Left cardiac atrium (tissue), 4 donors: Measurements from ENCODE around the gene WDR37. TPM values are rescaled to one million over a fixed set of nuclear protein-coding genes. Genes with fewer than 3 reads are reported as not detected.

ENCODE experiments used
- ATAC-seq, 2 donors: fragments of 200-7000 bp; cut with Tn5 transposase; one replicate each; pipeline ENCODE4 v1.9.1; 2020; ENCODE audit warnings: mild to moderate bottlenecking in 2 of 2, moderate library complexity in 2 of 2
- DNase-seq: peaks from one replicate; pipeline ENCODE4 v3.0.0-alpha.2; 2020
- intact Hi-C, 2 donors: fragments of 100-400 bp; cut with DNase I; formaldehyde crosslinking; loops; one replicate each; pipeline versions ENCODE4 v1.14.1 to v1.15.1; 2022 to 2023
- total RNA-seq, 2 donors: library from RNA; stranded (reverse); fragmentation: NEBNext Ultra II Directional; extraction: Animal tissue kit (Norgen Biotek cat#: 25700); gene quantifications; one replicate each; pipeline ENCODE4 v1.2.1, GENCODE V29; 2021
- donor health status: DM: no; HTN: yes; CAD: no.
- donor health status: DM: no; HTN: yes; CAD: no; lungs with severe emphysema.
- donor health status: DM: yes; HTN: yes; CAD: no.
- donor health status: Dilated cardiomyopathy.

The WDR37 gene
- total RNA-seq, 2 donors from 2014 or later, result 23.2 to 33.9 TPM

DNA sequence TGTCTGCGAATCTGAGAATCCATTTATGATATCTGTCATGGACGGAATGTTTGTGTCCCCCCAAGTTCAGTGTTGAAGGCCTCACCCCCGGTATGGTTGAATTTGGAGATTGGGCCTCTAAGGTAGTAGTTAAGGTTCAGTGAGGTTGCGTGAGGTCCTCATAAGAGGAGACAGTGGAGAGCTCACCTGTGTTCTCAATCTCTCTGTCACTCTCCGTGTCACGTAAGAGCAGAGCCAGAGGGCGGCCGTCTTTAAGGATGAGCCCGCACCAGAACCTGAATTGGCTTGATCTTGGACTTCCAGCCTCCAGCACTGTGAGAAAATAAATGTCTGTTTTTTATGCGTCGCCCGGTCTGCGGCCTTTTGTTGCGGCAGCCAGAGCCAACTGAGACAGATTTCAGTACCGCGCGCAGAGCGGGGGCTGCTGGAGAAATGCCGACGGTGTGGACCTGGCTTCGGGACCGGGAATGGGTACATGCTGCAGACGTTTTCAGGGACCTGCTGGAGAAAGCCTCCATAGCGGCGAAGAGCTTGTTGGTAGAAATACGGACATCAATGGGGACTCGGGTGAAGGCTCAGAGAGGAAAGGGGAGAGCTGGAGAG is 40.2 kb downstream of the WDR37 start:
- DNase-seq (no peak), ATAC-seq (no peak)
- intact Hi-C loops, result no loop called here

DNA sequence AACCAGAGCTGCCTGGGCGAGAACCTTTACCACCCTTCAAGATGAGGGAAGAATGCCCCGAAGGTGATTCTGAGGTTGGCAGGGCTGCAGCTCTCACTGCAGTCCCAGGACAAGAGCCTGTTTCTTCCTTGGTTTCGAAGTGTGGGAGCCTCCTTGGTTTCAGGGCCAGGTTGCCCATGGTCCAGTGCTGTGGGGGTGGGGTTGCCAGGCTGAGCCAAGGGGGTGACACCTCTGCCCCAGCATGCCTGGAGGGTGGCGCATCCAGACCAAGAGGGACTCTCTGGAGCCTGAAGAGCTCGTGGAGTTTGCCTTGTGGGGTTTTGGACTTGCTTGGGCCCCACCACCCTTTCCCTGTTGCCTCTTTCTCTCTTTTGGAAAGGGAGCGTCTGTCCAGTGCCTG is 41.3 kb downstream of the WDR37 start:
- intact Hi-C loops, result no loop called here
- ATAC-seq, result no peak
- no peak for DNase-seq

DNA sequence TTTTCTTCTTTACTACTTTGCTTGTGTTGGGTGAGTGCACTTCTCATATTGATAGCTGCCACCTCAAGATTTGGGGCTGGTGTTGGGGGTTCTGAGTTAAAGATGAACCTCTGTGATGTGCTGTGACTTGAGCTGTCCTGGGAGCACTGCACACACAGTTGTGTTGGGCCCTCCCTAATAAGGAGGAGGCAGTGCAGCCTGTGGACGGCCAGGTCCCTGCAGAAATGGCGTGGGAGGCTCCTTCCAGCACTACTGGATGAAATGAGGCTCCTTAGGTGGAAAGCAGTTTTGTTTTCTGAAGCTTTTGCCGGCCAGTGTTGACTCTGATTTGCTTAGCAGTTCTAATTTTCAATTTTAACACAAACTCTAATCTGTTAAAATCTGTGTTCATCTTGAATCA is 44.0 kb downstream of the WDR37 start:
- ATAC-seq, result peak in 1 of 2 donors; percentile 27

DNA sequence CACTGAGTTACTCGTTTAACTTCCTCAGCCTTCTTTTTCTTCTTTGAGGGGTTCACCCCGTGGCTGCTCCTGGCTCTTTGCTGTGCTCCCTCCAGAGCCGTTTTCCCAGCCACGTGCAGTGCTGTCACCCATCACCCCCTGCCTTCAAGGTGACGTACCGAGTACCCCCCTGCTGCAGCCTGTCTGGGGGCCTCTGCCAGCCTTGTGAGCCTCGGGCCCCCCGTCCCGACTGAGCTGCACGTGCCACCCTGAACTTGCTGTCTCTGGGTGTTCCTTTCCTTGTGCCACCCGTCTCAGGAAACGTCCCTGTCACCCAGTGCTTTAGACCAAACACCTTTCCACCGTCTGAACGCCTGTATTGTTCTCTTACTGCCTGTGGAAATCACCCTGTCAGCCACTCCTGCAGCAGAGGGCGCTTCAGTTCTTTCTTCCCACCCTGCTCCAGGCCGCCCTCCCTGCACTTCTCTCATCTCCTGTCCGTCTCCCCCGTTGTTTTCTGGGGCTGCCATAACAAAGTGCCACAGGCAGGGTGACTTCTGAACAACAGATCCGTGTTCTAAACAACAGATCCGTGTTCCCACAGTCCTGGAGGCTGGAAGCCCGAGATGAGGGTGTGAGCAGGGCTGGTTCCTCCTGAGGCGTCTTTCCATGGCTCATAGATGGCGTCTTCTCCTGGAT is 44.6 kb downstream of the WDR37 start:
- no peak for ATAC-seq
- intact Hi-C loops, result no loop called here
- DNase-seq, result no peak

More for the DNA sequence above, 44.0 kb downstream of the WDR37 start:
- no peak for DNase-seq
- intact Hi-C loops, result no loop called here

DNA sequence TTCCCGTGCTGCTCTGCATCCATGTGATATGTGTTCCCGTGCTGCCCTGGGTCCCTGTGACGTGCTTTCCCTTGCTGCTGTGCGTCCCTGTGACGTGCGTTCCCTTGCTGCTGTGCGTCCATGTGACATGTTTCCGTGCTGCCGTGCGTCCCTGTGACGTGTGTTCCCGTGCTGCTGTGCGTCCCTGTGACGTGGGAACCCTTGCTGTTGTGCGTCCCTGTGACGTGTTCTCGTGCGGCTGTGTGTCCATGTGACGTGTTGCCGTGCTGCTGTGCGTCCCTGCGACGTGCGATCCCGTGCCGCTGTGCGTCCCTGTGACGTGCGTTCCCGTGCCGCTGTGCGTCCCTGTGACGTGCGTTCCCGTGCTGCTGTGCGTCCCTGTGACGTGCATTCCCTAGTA is 45.8 kb downstream of the WDR37 start:
- no peak for ATAC-seq
- DNase-seq, result no peak
- intact Hi-C loops, result no loop called here

DNA sequence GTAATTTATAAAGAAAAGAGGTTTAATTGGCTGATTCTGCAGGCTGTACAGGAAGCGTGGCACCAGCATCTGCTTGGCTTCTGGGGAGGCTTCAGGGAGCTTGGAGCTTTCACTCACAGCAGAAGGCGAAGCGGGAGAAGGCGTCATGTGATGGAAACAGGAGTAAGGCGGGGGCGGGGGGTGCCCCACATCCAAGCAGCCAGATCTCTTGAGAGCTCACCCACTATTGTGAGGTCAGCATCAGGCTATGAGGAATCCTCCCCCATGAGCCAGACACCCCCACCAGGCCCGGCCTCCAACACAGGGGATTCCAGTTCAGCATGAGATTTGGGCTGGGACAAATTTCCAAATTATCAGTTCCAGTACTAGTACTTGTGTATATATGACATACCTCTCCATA is 46.2 kb downstream of the WDR37 start:
- DNase-seq, result no peak
- intact Hi-C loops, result no loop called here
- no peak for ATAC-seq

DNA sequence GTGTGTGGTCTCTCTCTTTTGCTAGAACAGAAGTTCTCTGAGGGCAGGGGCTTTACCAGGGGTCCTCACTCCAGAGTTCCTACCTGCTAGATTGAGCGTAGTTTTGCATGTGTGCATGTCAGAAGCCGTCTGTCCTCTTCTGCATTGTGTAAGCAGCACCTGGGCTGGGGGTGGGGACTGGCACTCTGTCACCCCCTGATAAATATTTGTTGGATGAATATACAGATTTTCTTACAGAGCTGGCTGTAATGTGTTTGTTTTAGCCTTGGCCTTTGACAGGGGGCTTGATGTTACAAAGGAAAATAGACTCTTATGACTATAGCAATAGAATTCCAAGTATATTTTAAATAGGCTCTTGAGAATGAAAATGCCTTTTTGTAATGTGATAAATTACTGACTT is 46.6 kb downstream of the WDR37 start:
- DNase-seq (no peak), ATAC-seq (no peak)
- intact Hi-C loops, result no loop called here

DNA sequence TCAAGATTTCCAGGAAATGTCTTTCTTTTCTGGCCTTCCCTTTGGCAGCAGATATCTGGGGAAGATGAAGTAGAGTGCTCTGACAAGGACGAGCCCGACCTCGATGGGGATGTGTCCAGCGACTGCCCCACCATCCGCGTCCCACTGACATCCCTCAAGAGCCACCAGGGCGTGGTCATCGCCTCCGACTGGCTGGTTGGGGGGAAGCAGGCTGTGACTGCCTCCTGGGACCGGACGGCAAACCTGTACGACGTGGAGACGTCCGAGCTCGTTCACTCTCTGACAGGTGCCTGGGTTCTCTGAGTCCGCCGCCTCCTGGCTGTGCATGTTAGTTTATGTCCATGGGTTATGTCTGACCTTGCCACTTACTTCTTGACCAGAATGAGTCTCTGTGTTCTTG is 47.4 kb downstream of the WDR37 start:
- DNase-seq, result no peak
- no peak for ATAC-seq
- intact Hi-C loops, result no loop called here

DNA sequence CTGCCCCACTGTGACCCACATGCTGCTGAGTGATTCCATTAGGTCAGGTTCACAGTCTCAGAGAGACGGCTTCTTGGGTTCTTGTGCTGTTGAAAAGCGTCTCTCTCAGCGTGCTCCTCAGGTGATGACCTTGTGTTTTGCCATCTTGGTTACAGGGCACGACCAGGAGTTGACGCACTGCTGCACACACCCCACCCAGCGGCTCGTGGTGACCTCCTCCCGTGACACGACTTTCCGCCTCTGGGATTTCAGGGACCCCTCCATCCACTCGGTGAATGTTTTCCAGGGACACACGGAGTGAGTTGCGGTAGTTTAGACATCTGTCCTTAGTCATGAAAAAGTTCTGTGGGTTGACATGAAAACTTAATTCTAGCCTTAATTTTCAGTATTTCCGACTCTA is 48.8 kb downstream of the WDR37 start:
- intact Hi-C loops, result no loop called here
- ATAC-seq (no peak), DNase-seq (no peak)

DNA sequence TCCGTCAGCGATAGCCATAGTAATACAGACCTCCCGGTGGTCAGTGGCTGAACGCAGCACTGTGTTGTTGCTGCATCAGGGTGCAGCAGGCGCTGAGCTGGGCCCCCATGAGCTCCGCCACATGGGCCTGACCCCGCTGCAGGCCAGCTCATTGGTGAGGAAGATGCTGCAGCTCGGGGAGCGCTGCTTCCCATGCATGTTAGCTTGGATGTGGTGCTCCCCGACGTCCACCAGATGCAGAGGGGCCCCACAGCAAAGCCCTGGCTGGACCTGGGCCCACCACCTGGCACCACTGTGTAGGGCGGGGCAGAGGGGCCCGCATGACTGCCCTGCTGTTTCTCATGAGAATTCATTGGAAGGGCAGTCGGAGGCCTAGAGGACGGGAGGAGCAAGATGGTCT is 50.8 kb downstream of the WDR37 start:
- intact Hi-C loops, result no loop called here
- ATAC-seq (no peak), DNase-seq (no peak)

DNA sequence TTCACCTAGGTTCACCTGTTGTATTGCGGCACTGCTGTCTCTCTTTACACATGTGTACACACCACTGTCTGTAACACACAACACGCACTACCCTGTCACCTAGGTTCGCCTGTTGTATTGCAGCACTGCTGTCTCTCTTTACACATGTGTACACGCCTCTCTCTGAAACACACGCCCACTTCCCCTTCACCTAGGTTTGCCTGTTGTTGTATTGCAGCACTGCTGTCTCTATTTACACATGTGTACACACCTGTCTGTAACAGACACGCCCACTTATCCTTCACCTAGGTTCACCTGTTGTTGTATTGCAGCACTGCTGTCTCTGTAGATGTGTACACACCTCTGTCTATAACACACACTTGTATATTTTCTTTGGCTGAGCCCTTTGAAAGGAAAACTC is 51.5 kb downstream of the WDR37 start:
- intact Hi-C loops, result no loop called here
- no peak for DNase-seq
- ATAC-seq, result no peak

DNA sequence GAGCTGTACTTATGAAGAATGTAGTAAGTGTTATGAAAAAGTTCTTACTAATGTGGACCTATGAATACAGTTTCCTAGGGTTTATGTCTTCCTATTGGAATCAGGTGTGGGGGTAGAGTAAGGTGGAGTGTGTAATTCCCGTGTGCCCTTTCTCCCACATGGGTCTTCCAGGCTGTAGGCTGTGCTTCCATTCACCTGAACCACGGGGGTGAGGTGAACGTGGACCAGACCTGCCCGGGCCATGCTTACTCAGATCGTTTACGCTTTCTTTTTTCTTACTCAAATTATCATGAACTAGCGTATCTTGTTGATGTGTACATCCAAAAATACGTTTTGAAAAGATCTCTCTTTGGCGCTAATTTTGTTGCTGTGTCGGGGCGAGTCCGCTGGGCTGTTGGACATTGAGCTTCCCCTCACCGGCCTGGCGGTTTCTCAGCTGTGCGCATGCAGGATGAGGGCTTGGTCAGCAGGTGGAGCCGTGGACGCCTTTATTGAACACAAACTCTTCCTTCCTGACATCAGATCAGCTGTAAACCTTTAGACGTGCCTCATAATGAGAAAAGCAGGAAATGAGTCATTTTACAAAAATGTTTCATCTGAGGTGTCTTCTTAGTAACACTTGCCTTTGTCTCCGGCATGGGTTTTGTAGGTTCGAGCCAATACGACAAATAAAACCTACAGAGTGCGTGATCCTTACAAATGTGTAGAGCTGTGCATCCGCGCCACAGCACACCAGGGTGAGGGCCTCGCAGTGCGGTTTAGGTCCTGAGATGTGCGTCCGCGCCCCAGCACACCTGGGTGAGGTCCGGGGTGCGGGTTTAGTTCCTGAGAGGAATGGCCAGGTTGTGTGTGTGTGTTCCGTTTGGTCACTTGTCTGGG is 53.8 kb downstream of the WDR37 start:
- intact Hi-C loops, result no loop called here
- ATAC-seq, result peak; percentile 48 to 66
- peak; percentile 56 for DNase-seq

DNA sequence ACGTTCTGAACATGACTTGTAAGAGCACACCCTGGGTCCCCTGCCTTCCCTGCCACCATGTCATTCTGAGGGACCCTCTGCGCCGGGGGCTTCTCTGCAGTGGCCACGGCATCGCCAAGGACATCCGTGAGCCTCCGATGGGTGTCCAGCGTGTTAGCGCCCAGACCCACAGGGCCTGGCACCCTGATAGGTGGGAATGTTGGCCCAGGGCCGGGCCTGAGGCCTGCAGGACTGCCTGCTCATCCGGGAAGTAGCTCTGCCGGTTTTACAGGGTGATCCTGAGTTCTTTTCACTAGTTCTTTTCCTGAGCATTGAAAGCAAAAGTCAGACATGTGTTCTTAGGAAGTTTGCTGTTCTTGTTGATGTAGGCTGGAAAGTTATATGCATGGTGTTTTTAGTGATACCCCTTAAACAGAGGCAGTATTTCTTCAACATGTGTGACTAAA is 54.5 kb downstream of the WDR37 start:
- peak in 1 of 2 donors; percentile 7 for ATAC-seq
- DNase-seq, result no peak
- intact Hi-C loops, result no loop called here

DNA sequence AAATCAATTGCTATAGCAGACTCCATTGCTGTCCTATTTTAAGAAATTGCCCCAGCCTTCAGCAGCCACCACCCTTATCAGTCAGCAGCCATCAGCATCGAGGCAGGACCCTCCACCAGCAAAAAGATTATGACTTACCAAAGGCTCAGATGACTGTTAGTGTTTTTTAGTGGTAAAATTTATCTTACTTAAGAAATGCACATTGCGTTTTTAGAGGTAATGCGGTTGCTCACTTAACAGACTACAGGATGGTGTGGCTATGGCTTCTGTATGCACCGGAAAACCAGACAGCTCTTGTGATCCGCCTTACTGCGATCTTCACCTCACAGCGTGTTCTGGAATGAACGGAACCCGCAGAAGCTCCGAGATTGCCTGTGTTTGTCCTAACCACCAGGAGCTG is 58.1 kb downstream of the WDR37 start:
- intact Hi-C loops, result no loop called here
- DNase-seq (no peak), ATAC-seq (no peak)

DNA sequence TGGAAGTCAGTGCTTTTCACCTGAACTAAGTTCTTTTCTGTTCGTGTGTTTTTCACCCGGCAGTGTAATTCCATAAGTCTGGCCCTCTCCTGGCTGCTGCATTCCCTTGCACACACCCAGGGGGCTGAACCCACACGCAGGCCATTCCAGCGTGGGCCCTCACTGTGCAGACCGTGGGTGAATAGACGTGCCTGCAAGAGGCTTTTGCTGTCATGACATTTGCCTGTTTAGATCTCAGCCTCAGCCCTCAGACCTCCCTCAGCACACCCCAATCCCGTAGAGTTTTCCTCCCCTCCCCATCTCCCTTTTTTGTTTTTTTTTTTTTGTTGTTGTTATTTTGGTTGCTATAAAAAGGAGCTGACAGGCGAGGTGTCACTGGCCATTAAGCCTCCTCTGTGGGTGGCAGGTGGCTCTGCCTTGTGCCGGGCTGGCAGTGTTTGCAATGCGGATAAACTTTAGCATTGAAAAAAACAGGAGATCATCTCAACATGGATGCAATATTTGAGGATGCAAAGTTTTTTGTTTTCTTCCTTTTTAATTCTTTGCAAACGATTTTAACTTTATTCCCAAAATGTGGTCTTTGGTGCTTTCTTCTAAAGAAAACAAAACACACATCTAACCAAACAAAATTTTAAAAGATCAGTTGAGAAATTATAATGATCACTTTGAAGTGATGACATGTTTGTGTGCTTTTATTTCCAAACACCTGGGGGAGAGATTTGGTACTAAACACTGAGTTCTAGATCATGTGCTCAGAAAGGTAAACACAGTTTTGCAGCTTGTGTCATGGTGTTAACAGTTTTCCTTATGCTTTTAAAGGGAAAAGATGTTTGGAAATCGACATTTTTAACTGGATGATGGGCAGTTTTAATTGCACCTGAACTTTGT is 58.8 kb downstream of the WDR37 start:
- intact Hi-C loops, result no loop called here
- ATAC-seq, result peak; percentile 8 to 32
- DNase-seq, result no peak

DNA sequence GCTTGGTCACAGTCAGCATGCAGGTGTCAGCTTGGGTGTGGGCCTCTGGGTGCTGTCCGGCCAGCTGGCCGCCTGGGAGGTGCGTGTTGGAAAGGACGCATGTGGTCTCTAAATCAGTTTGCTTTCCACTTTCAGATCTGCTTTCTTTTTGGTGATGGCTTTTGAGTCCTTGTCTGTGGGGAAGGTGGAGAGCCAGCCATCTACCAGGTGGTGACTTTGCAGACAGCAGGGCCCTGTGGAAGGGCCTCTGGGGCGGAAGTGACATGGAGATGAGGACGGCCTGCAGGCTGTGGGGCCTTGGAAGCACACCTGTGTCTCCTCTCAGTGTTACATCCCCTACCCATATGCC is 59.4 kb downstream of the WDR37 start:
- intact Hi-C loops, result no loop called here
- no peak for DNase-seq
- no peak for ATAC-seq

DNA sequence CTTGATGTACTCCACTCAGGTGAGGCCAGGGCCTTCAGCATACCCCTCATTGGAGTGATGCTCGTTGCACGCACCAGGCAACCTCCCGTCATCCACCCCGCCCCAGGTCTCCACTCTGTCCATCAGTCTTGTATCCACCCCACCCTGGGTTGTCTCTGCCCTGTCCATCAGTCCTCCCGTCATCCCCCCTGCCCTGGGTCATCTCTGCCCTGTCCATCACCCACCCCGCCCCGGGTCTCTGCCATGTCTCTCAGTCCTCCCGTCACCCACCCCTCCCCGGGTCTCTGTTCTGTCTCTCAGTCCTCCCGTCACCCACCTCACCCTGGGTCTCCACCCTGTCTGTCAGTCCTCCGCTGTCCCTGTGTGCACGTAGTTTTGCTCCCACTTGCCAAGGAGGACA is 59.9 kb downstream of the WDR37 start:
- intact Hi-C loops, result no loop called here
- ATAC-seq, result no peak
- DNase-seq, result no peak

DNA sequence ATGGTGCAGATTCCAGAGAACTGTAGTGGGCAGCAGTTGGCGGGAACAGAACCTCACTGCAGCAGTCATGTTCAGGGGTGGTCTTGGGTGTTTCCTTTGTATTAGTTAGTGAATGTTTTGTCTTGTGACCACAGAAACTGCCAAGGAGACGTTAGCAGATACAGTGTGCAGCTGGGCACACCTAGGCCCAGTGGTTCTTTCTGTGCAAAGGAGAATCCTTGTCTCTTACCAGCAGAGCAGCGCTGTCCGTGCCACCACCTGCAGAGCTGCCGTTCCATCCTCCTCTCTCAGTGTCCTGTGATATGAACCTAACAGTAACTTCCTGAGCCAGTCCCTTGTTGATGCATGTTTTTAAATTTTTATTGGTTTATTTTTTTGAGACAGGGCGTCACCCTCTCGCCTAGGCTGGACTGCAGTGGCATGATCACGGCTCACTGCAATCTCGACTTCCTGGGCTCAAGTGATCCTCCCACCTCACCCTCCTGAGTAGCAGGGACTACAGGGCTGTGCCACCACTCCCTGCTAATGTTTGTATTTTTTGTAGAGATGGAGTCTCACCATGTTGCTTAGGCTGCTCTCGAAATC is 60.6 kb downstream of the WDR37 start:
- intact Hi-C loops, result no loop called here
- ATAC-seq, result no peak
- DNase-seq, result no peak

DNA sequence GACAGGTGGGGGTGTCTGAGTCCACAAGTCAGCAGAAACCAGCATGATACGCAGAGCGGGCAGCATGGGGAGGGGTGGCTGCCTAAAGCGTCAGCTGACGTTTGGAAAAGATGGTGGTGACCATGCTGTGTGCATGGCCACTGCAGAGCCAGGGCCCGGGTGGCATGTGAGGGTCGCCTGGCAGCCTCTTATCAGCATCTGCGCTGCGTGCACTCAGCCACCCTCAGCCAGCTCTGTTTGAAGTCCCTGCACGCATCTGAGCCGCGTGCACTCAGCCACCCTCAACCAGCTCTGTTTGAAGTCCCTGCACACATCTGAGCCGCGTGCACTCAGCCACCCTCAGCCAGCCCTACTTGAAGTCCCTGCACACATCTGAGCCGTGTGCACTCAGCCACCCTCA is 61.5 kb downstream of the WDR37 start:
- ATAC-seq (no peak), DNase-seq (no peak)
- intact Hi-C loops, result no loop called here
